Left cardiac atrium (tissue), 4 donors: Measurements from ENCODE around the gene MDP1. TPM values are rescaled to one million over a fixed set of nuclear protein-coding genes. Genes with fewer than 3 reads are reported as not detected.

ENCODE experiments used
- ATAC-seq, 2 donors: fragments of 200-7000 bp; cut with Tn5 transposase; one replicate each; pipeline ENCODE4 v1.9.1; 2020; ENCODE audit warnings: mild to moderate bottlenecking in 2 of 2, moderate library complexity in 2 of 2
- DNase-seq: peaks from one replicate; pipeline ENCODE4 v3.0.0-alpha.2; 2020
- intact Hi-C, 2 donors: fragments of 100-400 bp; cut with DNase I; formaldehyde crosslinking; loops; one replicate each; pipeline versions ENCODE4 v1.14.1 to v1.15.1; 2022 to 2023
- total RNA-seq, 2 donors: library from RNA; stranded (reverse); fragmentation: NEBNext Ultra II Directional; extraction: Animal tissue kit (Norgen Biotek cat#: 25700); gene quantifications; one replicate each; pipeline ENCODE4 v1.2.1, GENCODE V29; 2021
- donor health status: DM: no; HTN: yes; CAD: no.
- donor health status: DM: no; HTN: yes; CAD: no; lungs with severe emphysema.
- donor health status: DM: yes; HTN: yes; CAD: no.
- donor health status: Dilated cardiomyopathy.

Gene MDP1
- total RNA-seq, 2 donors from 2014 or later: 14.5 to 18.2 TPM

GRCh38 chr14:24187539-24187915 is 28.3 kb downstream of the MDP1 start:
- intact Hi-C loops: no loop called here
- DNase-seq (no peak), ATAC-seq (no peak)

GRCh38 chr14:24186831-24187538 is 28.9 kb downstream of the MDP1 start:
- no peak for ATAC-seq
- intact Hi-C loops: no loop called here

GRCh38 chr14:24185741-24186140 is 30.1 kb downstream of the MDP1 start:
- intact Hi-C loops: no loop called here
- no peak for ATAC-seq
- DNase-seq: no peak

More at GRCh38 chr14:24186831-24187538, 28.9 kb downstream of the MDP1 start:
- DNase-seq: no peak

- intact Hi-C loops: no loop called here
- DNase-seq (no peak), ATAC-seq (no peak)
Measured at GRCh38 chr14:24185026-24185425, 30.8 kb downstream of the MDP1 start.

- intact Hi-C loops: no loop called here
- ATAC-seq (no peak), DNase-seq (no peak)
Measured at GRCh38 chr14:24184104-24184970, 31.5 kb downstream of the MDP1 start.

- intact Hi-C loops: no loop called here
- no peak for ATAC-seq
- no peak for DNase-seq
Measured at GRCh38 chr14:24183014-24183481, 32.8 kb downstream of the MDP1 start.

GRCh38 chr14:24182110-24182882 is 33.6 kb downstream of the MDP1 start:
- DNase-seq (no peak), ATAC-seq (no peak)
- intact Hi-C loops: no loop called here

- ATAC-seq (no peak), DNase-seq (no peak)
- intact Hi-C loops: no loop called here
Measured at GRCh38 chr14:24181371-24182077, 34.3 kb downstream of the MDP1 start.

- ATAC-seq: peak; percentile 23 to 29
Measured at GRCh38 chr14:24179961-24180796, 35.7 kb downstream of the MDP1 start.

GRCh38 chr14:24179294-24179960 is 36.4 kb downstream of the MDP1 start:
- DNase-seq (no peak), ATAC-seq (peak in 1 of 2 donors; percentile 2)
- intact Hi-C loops: no loop called here

More at GRCh38 chr14:24179961-24180796, 35.7 kb downstream of the MDP1 start:
- intact Hi-C loops: no loop called here
- no peak for DNase-seq

GRCh38 chr14:24178399-24179178 is 37.3 kb downstream of the MDP1 start:
- intact Hi-C loops: no loop called here
- ATAC-seq (no peak), DNase-seq (no peak)

GRCh38 chr14:24177891-24178290 is 38.0 kb downstream of the MDP1 start:
- no peak for ATAC-seq
- DNase-seq: no peak
- intact Hi-C loops: no loop called here

GRCh38 chr14:24177041-24177825 is 38.6 kb downstream of the MDP1 start:
- ATAC-seq (no peak), DNase-seq (no peak)
- intact Hi-C loops: no loop called here

GRCh38 chr14:24176599-24176998 is 39.3 kb downstream of the MDP1 start:
- intact Hi-C loops: no loop called here
- ATAC-seq (no peak), DNase-seq (no peak)

- ATAC-seq: no peak
- DNase-seq: no peak
- intact Hi-C loops: no loop called here
Measured at GRCh38 chr14:24172871-24173281, 43.0 kb downstream of the MDP1 start.

GRCh38 chr14:24172261-24172860 is 43.5 kb downstream of the MDP1 start:
- DNase-seq (no peak), ATAC-seq (peak in 1 of 2 donors; percentile 21)
- intact Hi-C loops: no loop called here
